ENCODE measurements around the gene RNF38.
"Not testable (repeated sequence)": the region's sequence is repeated elsewhere in the genome, so short reads cannot be mapped to it uniquely, and the experiment has no call there.

The RNF38 gene

DNA sequence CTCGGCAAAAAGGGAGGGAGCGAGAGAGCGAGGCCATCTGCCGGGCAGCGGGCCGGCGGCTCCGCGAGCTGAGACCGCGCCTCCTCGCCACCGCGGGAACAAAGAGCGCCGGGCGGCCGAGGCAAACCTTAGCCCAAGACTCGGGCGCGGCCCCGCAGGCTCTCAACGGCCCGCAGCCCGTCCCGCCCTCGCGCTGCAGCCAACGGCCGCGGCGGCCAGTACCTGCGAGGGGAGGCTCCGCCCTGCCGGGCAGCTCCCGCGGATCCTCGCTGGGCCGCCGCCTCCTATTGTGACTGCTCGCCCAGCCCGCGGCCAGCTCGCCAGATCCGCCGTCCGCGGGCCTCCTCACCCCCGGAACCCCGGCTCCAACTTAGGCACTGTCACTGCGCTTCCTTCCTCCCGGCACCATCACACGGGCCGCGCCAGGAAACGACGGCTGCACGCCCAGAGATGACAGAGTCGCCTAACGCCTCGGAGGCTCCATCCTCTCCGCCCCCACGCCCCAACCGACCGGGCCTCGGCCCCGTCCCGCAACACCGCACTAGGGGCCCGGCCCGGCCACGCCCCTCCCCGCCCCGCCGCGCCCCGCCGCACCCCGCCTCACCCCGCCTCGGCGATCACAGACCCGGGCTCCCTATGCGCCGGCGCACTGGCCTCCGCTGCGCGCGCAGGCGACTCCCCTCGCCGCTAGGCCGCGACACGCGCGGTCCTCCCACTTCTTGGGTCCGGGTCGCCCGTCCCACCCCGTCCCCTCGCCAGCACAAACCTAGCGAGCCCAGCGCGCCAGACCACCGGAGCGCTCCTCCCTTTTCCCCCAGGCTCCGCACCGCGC is 479 bp upstream of the RNF38 start:
- DNase-seq, result peak; percentile 93
- Histone ChIP-seq H3K9me3 (no peaks in the 10 kb centered on the region), H3K36me3 (no peaks in the 10 kb centered on the region; the same call in 1 of the 2 replicates), H3K4me1 (peaks cover 4% of the 10 kb centered on the region), H3K4me3 (ENCODE audit: low read depth, low read length) (peak overlapping the region; percentile 71), H3K27me3 (no peaks in the 10 kb centered on the region)
- TF ChIP-seq, protein P1, sequence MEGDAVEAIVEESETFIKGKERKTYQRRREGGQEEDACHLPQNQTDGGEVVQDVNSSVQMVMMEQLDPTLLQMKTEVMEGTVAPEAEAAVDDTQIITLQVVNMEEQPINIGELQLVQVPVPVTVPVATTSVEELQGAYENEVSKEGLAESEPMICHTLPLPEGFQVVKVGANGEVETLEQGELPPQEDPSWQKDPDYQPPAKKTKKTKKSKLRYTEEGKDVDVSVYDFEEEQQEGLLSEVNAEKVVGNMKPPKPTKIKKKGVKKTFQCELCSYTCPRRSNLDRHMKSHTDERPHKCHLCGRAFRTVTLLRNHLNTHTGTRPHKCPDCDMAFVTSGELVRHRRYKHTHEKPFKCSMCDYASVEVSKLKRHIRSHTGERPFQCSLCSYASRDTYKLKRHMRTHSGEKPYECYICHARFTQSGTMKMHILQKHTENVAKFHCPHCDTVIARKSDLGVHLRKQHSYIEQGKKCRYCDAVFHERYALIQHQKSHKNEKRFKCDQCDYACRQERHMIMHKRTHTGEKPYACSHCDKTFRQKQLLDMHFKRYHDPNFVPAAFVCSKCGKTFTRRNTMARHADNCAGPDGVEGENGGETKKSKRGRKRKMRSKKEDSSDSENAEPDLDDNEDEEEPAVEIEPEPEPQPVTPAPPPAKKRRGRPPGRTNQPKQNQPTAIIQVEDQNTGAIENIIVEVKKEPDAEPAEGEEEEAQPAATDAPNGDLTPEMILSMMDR (IDR thresholded peaks at IDR 0.05; ENCODE audit: low read depth, low read length), result no peak

DNA sequence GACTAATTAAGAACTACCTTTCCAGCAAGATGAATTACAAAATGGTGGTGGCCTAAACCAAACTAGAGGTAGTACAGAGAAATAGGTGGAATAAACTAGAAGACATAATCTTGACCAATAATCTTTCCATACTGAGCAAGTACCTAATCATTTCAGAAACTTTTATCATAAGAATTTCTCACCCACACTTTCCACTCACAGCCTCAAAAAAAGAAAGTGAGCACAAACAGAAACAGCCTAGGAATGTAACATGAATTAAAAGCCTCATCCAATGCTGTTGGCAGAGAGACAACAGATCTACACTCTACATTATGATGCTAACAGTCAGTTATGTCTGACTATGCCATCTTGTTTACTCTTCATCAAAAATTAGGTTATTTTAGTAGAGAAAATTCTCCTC is 1.3 kb downstream of the RNF38 start:
- H3K4me1 ChIP-seq, result peaks cover 4% of the 10 kb centered on the region
- H3K9me3 ChIP-seq, result no peaks in the 10 kb centered on the region
- no peak for DNase-seq

DNA sequence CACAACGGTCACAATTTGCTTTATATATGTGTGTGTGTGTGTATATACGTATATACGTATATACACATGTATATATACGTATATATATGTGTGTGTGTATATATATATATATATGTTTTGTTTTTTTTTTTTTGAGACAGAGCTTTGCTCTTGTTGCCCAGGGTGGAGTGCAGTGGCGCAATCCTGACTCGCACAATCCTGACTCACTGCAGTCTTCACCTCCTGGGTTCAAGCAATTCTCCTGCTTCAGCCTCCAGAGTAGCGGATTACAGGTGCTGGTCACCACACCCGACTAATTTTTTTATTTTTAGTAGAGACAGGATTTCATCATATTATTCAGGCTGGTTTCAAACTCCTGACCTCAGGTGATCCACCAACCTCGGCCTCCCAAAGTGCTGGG is 3.1 kb downstream of the RNF38 start:
- no peak for DNase-seq
- H3K36me3 ChIP-seq, result peaks cover 4% of the 10 kb centered on the region; the same call in 1 of the 2 replicates
- TF ChIP-seq, protein P1 (IDR thresholded peaks at IDR 0.05; ENCODE audit: low read depth, low read length), result no peak
- no peak overlapping the region for H3K4me3 ChIP-seq (ENCODE audit: low read depth, low read length)
- peaks cover 4% of the 10 kb centered on the region for H3K4me1 ChIP-seq
- no peaks in the 10 kb centered on the region for H3K9me3 ChIP-seq
- H3K27me3 ChIP-seq, result no peaks in the 10 kb centered on the region

More for the DNA sequence above, 1.3 kb downstream of the RNF38 start:
- H3K27me3 ChIP-seq, result no peaks in the 10 kb centered on the region
- TF ChIP-seq, protein P1 (IDR thresholded peaks at IDR 0.05; ENCODE audit: low read depth, low read length), result no peak
- H3K36me3 ChIP-seq, result peaks cover under 1% of the 10 kb centered on the region; the same call in 1 of the 2 replicates
- H3K4me3 ChIP-seq (ENCODE audit: low read depth, low read length), result no peak overlapping the region

DNA sequence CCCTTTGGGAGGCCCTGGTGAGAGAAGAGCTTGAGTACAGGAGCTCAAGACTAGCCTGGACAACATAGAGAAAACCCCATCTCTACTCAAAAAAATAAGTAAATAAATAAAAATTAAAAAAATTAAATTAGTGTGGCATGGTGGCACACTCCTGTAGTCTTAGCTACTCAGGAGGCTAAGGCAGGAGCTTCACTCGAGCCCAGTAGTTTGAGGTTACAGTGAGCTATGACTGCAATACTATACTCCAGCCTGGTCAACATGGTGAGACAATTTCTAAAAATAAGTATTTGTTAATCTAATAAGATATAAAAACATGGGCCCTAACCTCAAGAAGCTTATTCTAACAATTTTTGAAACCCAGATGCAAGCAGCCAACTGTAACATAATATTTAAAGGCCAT is 7.6 kb downstream of the RNF38 start:
- no peak for DNase-seq
- H3K27me3 ChIP-seq, result no peaks in the 10 kb centered on the region
- H3K4me3 ChIP-seq (ENCODE audit: low read depth, low read length), result no peak overlapping the region
- no peaks in the 10 kb centered on the region for H3K9me3 ChIP-seq
- H3K36me3 ChIP-seq, result peaks cover 4% of the 10 kb centered on the region; the same call in 1 of the 2 replicates
- TF ChIP-seq, protein P1 (IDR thresholded peaks at IDR 0.05; ENCODE audit: low read depth, low read length), result no peak
- H3K4me1 ChIP-seq, result no peaks in the 10 kb centered on the region

DNA sequence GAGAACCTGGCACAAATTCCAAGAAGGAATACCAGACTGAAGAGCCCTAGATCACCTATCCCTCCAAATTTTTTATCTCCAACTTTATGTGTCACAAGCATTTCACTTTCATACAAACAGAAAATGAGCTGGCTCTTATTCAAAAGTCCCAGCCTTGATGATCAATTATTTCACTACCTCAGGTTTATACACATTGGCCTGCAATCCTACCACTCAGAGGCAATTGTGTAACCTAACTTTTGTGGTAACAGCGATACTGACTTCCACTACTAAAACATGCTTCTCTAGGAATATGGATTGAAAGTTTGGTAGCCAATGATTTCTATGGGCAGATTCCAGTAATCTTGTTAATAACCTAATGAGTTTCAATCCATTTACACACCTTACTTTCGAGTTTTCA is 10.5 kb downstream of the RNF38 start:
- no peaks in the 10 kb centered on the region for H3K4me1 ChIP-seq
- no peaks in the 10 kb centered on the region for H3K9me3 ChIP-seq
- H3K27me3 ChIP-seq, result no peaks in the 10 kb centered on the region
- TF ChIP-seq, protein P1 (IDR thresholded peaks at IDR 0.05; ENCODE audit: low read depth, low read length), result no peak
- DNase-seq, result no peak
- H3K4me3 ChIP-seq (ENCODE audit: low read depth, low read length), result no peak overlapping the region
- H3K36me3 ChIP-seq, result peaks cover 12% of the 10 kb centered on the region

DNA sequence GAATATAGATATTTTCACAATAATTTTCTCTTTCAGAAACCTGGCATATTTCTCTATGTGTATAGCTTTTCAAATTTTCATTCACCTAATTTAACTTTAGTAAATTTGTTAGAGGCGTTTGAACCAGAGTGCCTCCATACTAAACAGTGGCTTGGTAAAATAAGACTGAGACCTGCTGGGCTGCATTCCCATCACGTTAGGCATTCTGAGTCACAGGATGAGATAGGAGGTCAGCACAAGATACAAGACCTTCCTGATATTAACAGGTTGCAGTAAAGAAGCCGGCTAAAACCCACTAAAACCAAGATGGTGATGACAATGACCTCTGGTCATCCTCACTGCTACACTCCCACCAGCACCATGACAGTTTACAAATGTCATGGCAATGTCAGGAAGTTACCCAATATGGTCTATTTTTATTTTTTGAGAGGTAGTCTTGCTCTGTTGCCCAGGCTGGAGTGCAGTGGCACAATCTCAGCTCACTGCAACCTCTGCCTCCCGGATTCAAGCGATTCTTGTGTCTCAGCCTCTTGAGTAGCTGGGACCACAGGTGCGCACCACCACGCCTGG is 13.6 kb downstream of the RNF38 start:
- not testable (repeated sequence) for H3K4me1 ChIP-seq; H3K9me3 ChIP-seq; H3K27me3 ChIP-seq; H3K4me3 ChIP-seq (ENCODE audit: low read depth, low read length); DNase-seq
- H3K36me3 ChIP-seq, result peaks cover 11% of the 10 kb centered on the region

All from BE2C (cell line).